Colonic mucosa (tissue), 4 donors: ENCODE results near the gene MCM3AP. TPM values are rescaled to one million over a fixed set of nuclear protein-coding genes. Genes with fewer than 3 reads are reported as not detected.
"Not testable (repeated sequence)": the region's sequence is repeated elsewhere in the genome, so short reads cannot be mapped to it uniquely, and the experiment has no call there.

Source experiments
- DNase-seq: peaks from one replicate; pipeline ENCODE4 v3.0.0-alpha.2; 2020
- H3K27ac ChIP-seq: fragments of 200-600 bp; one replicate; pipeline ENCODE4 v1.8.0; 2021
- H3K27me3 ChIP-seq: fragments of 200-600 bp; one replicate; pipeline ENCODE4 v1.8.0; 2021
- H3K36me3 ChIP-seq: fragments of 200-600 bp; one replicate; pipeline ENCODE4 v1.8.0; 2021
- H3K4me1 ChIP-seq: fragments of 200-600 bp; one replicate; pipeline ENCODE4 v1.8.0; 2021; ENCODE audit warnings: mild to moderate bottlenecking
- H3K4me3 ChIP-seq: fragments of 200-600 bp; one replicate; pipeline ENCODE4 v1.8.0; 2021
- H3K9ac ChIP-seq, 2 donors: one replicate each; pipeline ENCODE4 v1.7.0; 2013; ENCODE audit warnings: control low read depth in 2 of 2, low read depth in 2 of 2, low read length in 2 of 2
- H3K9me3 ChIP-seq: fragments of 200-600 bp; one replicate; pipeline ENCODE4 v1.8.0; 2021
- CTCF ChIP-seq: fragments of 200-600 bp; IDR thresholded peaks from one replicate; pipeline ENCODE4 v1.8.0; 2022; ENCODE audit warnings: antibody characterized with exemption, mild to moderate bottlenecking
- intact Hi-C: fragments of 100-400 bp; cut with DNase I; formaldehyde crosslinking; loops from one replicate; pipeline ENCODE4 v1.14.1; 2022
- total RNA-seq, 2 donors: library from RNA; stranded (reverse); fragmentation: NEBNext Ultra II Directional in 1 of 2; extraction: Animal tissue kit (Norgen Biotek cat#: 25700) in 1 of 2; gene quantifications; one replicate each; pipeline ENCODE4 v1.2.1, GENCODE V29; 2021
- donor health status: healthy.
- donor health status: DM: no; HTN: no; CAD: no.
- donor health status: DM: no; HTN: no; CAD: no.

MCM3AP gene
- total RNA-seq, 2 donors from 2014 or later = 68.4 to 112 TPM

- no peak overlapping the region for H3K9ac ChIP-seq
- no peaks in the 10 kb centered on the region for H3K4me1 ChIP-seq
- intact Hi-C loops = no loop called here
- no peak overlapping the region for H3K27ac ChIP-seq
- H3K4me3 ChIP-seq = no peak overlapping the region
- H3K9me3 ChIP-seq = no peaks in the 10 kb centered on the region
- no peaks in the 10 kb centered on the region for H3K36me3 ChIP-seq
- no peaks in the 10 kb centered on the region for H3K27me3 ChIP-seq
- TF ChIP-seq CTCF = no peak
- peak; percentile 56 for DNase-seq
Observed at GRCh38 chr21:46317710-46318463, 32.5 kb upstream of the MCM3AP start.

- no peaks in the 10 kb centered on the region for H3K36me3 ChIP-seq
- DNase-seq = no peak
- H3K4me1 ChIP-seq = no peaks in the 10 kb centered on the region
- no peaks in the 10 kb centered on the region for H3K9me3 ChIP-seq
- H3K4me3 ChIP-seq = no peak overlapping the region
- H3K27ac ChIP-seq = no peak overlapping the region
- intact Hi-C loops = no loop called here
- H3K27me3 ChIP-seq = no peaks in the 10 kb centered on the region
- H3K9ac ChIP-seq = no peak overlapping the region
- TF ChIP-seq CTCF = no peak
Observed at GRCh38 chr21:46316708-46317324, 31.4 kb upstream of the MCM3AP start.

- Histone ChIP-seq H3K9ac (no peak overlapping the region), H3K9me3 (no peaks in the 10 kb centered on the region), H3K36me3 (no peaks in the 10 kb centered on the region), H3K4me1 (no peaks in the 10 kb centered on the region), H3K27me3 (no peaks in the 10 kb centered on the region), H3K27ac (no peak overlapping the region), H3K4me3 (no peak overlapping the region)
- intact Hi-C loops = no loop called here
- TF ChIP-seq CTCF = no peak
- DNase-seq = no peak
Observed at GRCh38 chr21:46314441-46315020, 29.1 kb upstream of the MCM3AP start.

GRCh38 chr21:46312949-46313348 lies 27.5 kb upstream of the MCM3AP start:
- Histone ChIP-seq H3K36me3 (no peaks in the 10 kb centered on the region), H3K9me3 (no peaks in the 10 kb centered on the region), H3K4me3 (no peak overlapping the region), H3K27me3 (no peaks in the 10 kb centered on the region), H3K4me1 (no peaks in the 10 kb centered on the region), H3K27ac (no peak overlapping the region), H3K9ac (no peak overlapping the region)
- intact Hi-C loops = no loop called here
- DNase-seq = no peak
- no peak for TF ChIP-seq CTCF

- TF ChIP-seq CTCF = no peak
- no peak overlapping the region for H3K9ac ChIP-seq
- no peak overlapping the region for H3K4me3 ChIP-seq
- no peaks in the 10 kb centered on the region for H3K4me1 ChIP-seq
- intact Hi-C loops = no loop called here
- no peaks in the 10 kb centered on the region for H3K27me3 ChIP-seq
- no peaks in the 10 kb centered on the region for H3K9me3 ChIP-seq
- H3K27ac ChIP-seq = no peak overlapping the region
- no peaks in the 10 kb centered on the region for H3K36me3 ChIP-seq
- no peak for DNase-seq
Observed at GRCh38 chr21:46311568-46311967, 26.2 kb upstream of the MCM3AP start.

- intact Hi-C loops = not testable (repeated sequence)
Observed at GRCh38 chr21:46310260-46310659, 24.8 kb upstream of the MCM3AP start.

More at GRCh38 chr21:46310260-46310659, 24.8 kb upstream of the MCM3AP start:
- H3K27ac ChIP-seq, H3K27me3 ChIP-seq, H3K36me3 ChIP-seq, H3K9me3 ChIP-seq, H3K4me1 ChIP-seq, DNase-seq, H3K4me3 ChIP-seq, H3K9ac ChIP-seq: not testable (repeated sequence)
